HG03565 (cell line): ENCODE measurements around the gene PIK3AP1.
"Not testable (repeated sequence)": the region's sequence is repeated elsewhere in the genome, so short reads cannot be mapped to it uniquely, and the experiment has no call there.

Experiments
- ATAC-seq: cut with Tn5 transposase; IDR thresholded peaks from one replicate; pipeline ENCODE4 v1.9.1; 2021; ENCODE audit warnings: mild to moderate bottlenecking, moderate library complexity; ENCODE audit not compliant: unreplicated experiment

The PIK3AP1 gene

GRCh38 chr10:96720422-96721206 lies at the start of gene PIK3AP1:
Gene PIK3AP1, minus strand, starts transcription at chr10:96720514. Its CDS starts 120 bp downstream, at chr10:96720394.
- ATAC-seq: peak; percentile 53

GRCh38 chr10:96768136-96768535 lies 47.8 kb upstream of the PIK3AP1 start:
- no peak for ATAC-seq

- no peak for ATAC-seq
These were observed 47.3 kb upstream of the PIK3AP1 start for GRCh38 chr10:96767611-96768010.

GRCh38 chr10:96765406-96766240 lies 45.3 kb upstream of the PIK3AP1 start:
- ATAC-seq: peak; percentile 48

- ATAC-seq: no peak
These were observed 44.2 kb upstream of the PIK3AP1 start for GRCh38 chr10:96764425-96765060.

- ATAC-seq: peak; percentile 82
These were observed 38.1 kb upstream of the PIK3AP1 start for GRCh38 chr10:96758423-96758822.

- no peak for ATAC-seq
These were observed 36.0 kb upstream of the PIK3AP1 start for GRCh38 chr10:96756111-96756903.

- ATAC-seq: no peak
These were observed 33.6 kb upstream of the PIK3AP1 start for GRCh38 chr10:96753956-96754355.

GRCh38 chr10:96752375-96752774 lies 32.1 kb upstream of the PIK3AP1 start:
- ATAC-seq: no peak

GRCh38 chr10:96750316-96750715 lies 30.0 kb upstream of the PIK3AP1 start:
- not testable (repeated sequence) for ATAC-seq

- ATAC-seq: peak; percentile 91
These were observed 27.6 kb upstream of the PIK3AP1 start for GRCh38 chr10:96747734-96748550.

GRCh38 chr10:96746503-96746902 lies 26.2 kb upstream of the PIK3AP1 start:
- no peak for ATAC-seq

- ATAC-seq: no peak
These were observed 25.6 kb upstream of the PIK3AP1 start for GRCh38 chr10:96745950-96746349.

GRCh38 chr10:96743988-96744585 lies 23.8 kb upstream of the PIK3AP1 start:
- ATAC-seq: no peak

- not testable (repeated sequence) for ATAC-seq
These were observed 21.2 kb upstream of the PIK3AP1 start for GRCh38 chr10:96741557-96741956.

GRCh38 chr10:96740579-96741281 lies 20.4 kb upstream of the PIK3AP1 start:
- ATAC-seq: no peak

GRCh38 chr10:96740141-96740540 lies 19.8 kb upstream of the PIK3AP1 start:
- no peak for ATAC-seq

- not testable (repeated sequence) for ATAC-seq
These were observed 17.1 kb upstream of the PIK3AP1 start for GRCh38 chr10:96737307-96737902.
